GM10266 (cell line): ENCODE results near the gene PCYT1B.
"Not testable (repeated sequence)": the region's sequence is repeated elsewhere in the genome, so short reads cannot be mapped to it uniquely, and the experiment has no call there.

Experiments used
- DNase-seq: peaks from one replicate; pipeline ENCODE4 v3.0.0; 2012; ENCODE audit errors: extremely low spot score
- CTCF ChIP-seq: IDR thresholded peaks from 2 replicates; pipeline ENCODE4 v1.5.1; 2012; ENCODE audit warnings: mild to moderate bottlenecking, low read depth; ENCODE audit not compliant: control insufficient read depth, insufficient read depth; ENCODE audit errors: missing control alignments

Gene PCYT1B

GRCh38 chrX:24646006-24646405 lies 1.1 kb downstream of the PCYT1B start:
- DNase-seq = no peak
- no peak for TF ChIP-seq CTCF

GRCh38 chrX:24643116-24643515 lies 4.0 kb downstream of the PCYT1B start:
- no peak for TF ChIP-seq CTCF

GRCh38 chrX:24629701-24630100 lies 17.4 kb downstream of the PCYT1B start:
- DNase-seq = no peak

More at GRCh38 chrX:24643116-24643515, 4.0 kb downstream of the PCYT1B start:
- no peak for DNase-seq

GRCh38 chrX:24619647-24620046 lies 27.5 kb downstream of the PCYT1B start:
- DNase-seq = no peak
- TF ChIP-seq CTCF = no peak

More at GRCh38 chrX:24629701-24630100, 17.4 kb downstream of the PCYT1B start:
- TF ChIP-seq CTCF = no peak

- no peak for TF ChIP-seq CTCF
Observed at GRCh38 chrX:24610516-24610915, 36.6 kb downstream of the PCYT1B start.

GRCh38 chrX:24607616-24608015 lies 39.5 kb downstream of the PCYT1B start:
- no peak for DNase-seq
- TF ChIP-seq CTCF = no peak

More at GRCh38 chrX:24610516-24610915, 36.6 kb downstream of the PCYT1B start:
- DNase-seq = no peak

- not testable (repeated sequence) for DNase-seq
Observed at GRCh38 chrX:24605941-24606340, 41.2 kb downstream of the PCYT1B start.

- no peak for TF ChIP-seq CTCF
- DNase-seq = no peak
Observed at GRCh38 chrX:24603191-24603590, 44.0 kb downstream of the PCYT1B start.
